ENCODE results near the gene PROM1.

DNA sequence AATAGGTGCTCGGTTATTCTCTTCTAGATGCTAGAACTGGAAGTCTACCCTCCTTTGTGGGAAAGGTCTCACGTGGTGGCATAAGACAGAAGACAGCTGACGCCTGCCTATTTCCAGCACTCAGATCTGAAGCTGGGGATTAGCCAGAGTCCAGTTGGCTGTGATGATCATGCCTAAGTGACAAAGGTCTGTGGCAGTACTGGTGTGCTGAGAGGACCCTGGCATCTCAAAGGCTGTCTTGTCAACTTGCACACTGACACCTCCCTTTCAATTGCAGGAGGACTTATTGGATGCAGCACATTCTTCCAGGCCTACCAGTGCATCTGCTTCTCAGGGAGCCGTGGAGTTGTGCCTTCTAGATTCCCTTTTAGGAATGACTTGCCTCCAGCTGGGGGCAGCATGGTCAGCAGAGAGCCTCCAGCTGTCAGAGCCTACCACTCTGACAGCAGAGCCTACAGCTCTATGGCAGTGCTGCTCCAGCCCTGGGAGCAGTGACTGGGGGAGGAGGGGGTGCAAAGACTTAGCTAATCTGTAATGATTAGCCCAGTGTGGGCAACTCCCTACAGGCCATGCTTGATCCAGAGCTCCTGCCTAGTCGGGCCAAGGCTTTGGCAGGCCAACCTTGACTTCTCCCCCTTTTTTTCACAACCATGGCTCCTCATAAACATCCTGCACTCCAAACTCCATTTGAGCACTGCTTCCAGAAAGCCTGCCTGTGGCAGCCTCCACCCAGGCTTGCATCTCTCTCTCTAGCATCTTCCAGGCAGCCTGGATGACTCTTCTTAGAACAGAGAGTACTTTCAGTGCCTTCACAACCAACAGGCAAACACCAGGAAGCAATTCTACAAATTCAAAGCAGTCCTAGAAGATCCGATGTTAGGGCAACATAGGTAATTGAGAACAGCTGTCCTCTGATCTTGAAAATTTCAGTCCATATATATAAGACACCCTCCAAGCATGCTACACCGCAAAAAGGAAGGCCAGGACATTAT lies 107.1 kb downstream of the PROM1 start:
- TF ChIP-seq, protein P1, sequence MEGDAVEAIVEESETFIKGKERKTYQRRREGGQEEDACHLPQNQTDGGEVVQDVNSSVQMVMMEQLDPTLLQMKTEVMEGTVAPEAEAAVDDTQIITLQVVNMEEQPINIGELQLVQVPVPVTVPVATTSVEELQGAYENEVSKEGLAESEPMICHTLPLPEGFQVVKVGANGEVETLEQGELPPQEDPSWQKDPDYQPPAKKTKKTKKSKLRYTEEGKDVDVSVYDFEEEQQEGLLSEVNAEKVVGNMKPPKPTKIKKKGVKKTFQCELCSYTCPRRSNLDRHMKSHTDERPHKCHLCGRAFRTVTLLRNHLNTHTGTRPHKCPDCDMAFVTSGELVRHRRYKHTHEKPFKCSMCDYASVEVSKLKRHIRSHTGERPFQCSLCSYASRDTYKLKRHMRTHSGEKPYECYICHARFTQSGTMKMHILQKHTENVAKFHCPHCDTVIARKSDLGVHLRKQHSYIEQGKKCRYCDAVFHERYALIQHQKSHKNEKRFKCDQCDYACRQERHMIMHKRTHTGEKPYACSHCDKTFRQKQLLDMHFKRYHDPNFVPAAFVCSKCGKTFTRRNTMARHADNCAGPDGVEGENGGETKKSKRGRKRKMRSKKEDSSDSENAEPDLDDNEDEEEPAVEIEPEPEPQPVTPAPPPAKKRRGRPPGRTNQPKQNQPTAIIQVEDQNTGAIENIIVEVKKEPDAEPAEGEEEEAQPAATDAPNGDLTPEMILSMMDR (IDR thresholded peaks at IDR 0.05), result no peak
- TF ChIP-seq POLR2A (IDR thresholded peaks at IDR 0.05; ENCODE audit: low read depth), result no peak
- no peak for TF ChIP-seq EP300 (IDR thresholded peaks at IDR 0.05)
